HG03521 (cell line): ENCODE data around the gene TSG101.

Source experiments
- ATAC-seq: cut with Tn5 transposase; IDR thresholded peaks from one replicate; pipeline ENCODE4 v1.9.1; 2021; ENCODE audit warnings: mild to moderate bottlenecking, moderate library complexity; ENCODE audit not compliant: unreplicated experiment

The TSG101 gene

DNA sequence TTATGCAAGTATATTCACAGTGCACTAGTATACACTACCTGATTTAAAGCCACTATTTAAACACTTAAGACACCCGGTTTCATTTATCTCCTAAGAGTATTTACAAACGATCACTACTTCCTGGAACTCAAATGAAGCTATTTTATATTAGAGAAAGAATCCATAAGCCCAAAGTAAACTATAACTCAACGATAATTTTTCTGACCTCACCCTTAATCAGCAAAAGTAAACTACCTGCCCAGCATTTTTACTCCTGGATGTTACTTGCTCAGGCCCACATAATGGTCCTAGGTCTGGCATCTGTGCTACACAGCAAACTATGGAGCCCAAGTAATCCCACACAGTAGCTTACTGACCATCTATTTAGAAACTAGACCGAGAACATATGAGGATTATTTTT, 33.4 kb downstream of the TSG101 start:
- ATAC-seq = no peak

DNA sequence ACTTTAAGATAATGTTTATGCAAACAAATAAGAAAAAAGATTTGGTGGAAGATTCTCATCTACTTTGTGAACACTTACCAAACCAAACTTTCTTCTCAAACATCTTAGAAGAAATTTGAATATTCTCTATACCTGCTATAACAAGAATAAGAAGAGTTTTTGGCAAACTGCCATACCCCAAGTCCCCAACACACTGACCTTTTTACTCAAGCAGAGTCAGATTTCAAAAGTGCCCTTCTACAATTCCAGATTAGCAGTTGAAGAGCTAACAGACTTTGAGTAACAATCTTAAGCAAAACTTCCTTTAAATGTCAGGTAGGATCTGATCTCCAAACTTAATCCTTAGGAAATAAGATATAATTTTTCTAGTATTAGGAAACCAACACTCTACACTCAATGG, 33.9 kb downstream of the TSG101 start:
- no peak for ATAC-seq

DNA sequence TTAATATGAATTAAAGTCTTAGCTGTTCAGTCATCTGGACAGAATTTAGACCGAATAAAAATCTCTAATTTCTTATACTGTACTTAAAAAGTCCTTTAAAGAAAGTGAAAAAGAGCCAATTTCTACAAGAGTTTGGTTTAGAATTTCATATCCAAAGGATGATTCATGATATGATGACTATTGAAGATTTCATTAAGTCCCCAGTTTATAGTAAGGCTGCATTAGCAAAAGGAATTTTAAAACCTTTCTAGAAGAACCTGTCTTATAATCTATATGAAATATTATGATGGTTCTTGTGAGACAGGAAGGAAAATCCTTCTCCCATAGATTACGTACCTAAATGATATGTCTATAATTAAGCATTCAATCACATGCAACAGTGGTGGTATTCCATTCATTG, 34.8 kb downstream of the TSG101 start:
- ATAC-seq = no peak

GRCh38 chr11:18490736-18491485, 35.8 kb downstream of the TSG101 start:
- no peak for ATAC-seq

DNA sequence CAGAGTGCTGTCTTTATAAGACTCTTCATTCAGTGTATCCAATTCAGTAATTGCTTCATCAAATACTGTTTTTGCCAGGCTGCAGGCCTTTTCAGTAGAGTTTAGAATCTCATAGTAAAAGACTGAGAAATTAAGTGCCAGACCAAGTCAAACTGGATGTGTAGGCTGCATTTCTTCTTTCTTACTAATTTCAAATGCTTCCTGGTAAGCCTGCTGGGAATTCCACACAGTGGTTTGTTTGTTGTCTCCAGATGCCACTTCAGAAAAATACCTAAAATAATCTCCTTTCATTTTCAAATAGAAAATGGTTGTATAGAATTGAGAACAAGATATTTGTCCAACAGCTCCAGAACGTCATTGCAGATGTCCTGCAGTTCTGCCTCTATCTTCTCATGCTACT, 36.4 kb downstream of the TSG101 start:
- no peak for ATAC-seq

DNA sequence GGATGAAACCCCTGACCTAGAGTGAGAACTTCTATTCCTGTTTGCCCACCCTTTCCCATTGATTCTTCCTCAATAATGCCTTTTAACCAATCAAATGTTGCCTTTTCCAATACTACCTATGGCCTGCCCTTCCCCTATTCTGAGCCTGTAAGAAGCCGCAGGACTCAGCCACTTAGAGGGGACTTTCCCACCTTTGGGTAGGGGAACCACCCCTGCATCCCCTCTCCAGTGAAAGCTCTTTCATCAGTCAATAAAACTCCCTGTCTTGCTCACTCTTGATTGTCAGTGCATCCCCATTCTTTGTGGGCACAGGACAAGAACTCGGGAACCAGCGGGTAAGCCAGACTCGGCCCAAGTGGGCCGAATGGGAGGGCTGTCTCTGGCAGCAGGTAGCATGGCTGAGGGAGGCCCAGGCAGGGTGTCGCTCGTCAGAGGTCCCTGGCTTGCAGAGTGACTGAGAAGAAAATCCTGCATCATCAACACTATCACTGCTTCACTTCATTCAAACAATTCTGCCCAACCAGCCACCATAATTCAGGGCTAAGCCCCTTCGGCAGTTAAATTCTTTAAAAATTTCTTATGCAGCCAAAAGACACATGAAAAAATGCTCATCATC, 40.7 kb downstream of the TSG101 start:
- ATAC-seq = no peak

- ATAC-seq = no peak
Measured at GRCh38 chr11:18479063-18479462, 47.7 kb downstream of the TSG101 start.

- ATAC-seq = no peak
Measured at GRCh38 chr11:18472587-18472986, 54.2 kb downstream of the TSG101 start.

- ATAC-seq = no peak
Measured at GRCh38 chr11:18471995-18472394, 54.7 kb downstream of the TSG101 start.

DNA sequence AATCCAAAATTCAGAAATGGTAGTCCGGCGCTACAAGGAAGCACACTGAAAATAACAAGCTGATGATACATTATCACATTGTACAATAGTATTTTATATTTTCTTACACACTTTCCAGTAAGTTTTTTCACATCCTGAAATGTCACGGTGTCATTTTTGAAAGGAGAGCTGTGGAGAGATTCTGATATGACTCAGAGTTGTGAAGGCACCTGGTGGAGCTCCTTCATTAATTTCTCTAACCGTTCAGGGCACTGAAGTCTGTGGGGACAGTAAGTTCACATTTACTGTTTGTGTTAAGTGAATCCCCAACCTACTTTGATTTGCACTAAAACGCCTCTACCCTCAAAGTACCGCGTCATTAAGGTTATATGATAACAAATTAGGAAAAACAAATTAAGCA, 57.8 kb downstream of the TSG101 start:
- no peak for ATAC-seq

DNA sequence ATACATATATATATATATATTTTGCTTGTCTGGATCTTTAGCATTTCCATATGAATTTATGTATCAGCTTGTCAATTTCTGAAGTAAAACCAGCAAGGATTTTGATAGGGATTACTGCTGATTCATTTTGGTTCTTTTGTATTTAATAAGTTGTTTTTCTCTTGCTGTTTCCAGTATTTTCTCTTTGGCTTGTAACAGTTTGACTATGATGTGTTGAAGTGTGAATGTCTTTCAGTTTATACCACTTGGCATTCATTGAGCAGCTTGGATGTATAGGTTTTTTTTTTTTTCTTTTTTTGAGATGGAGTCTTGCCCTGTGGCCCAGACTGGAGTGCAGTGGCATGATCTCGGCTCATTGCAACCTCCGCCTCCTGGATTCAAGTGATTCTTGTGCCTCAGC, 58.7 kb downstream of the TSG101 start:
- no peak for ATAC-seq

DNA sequence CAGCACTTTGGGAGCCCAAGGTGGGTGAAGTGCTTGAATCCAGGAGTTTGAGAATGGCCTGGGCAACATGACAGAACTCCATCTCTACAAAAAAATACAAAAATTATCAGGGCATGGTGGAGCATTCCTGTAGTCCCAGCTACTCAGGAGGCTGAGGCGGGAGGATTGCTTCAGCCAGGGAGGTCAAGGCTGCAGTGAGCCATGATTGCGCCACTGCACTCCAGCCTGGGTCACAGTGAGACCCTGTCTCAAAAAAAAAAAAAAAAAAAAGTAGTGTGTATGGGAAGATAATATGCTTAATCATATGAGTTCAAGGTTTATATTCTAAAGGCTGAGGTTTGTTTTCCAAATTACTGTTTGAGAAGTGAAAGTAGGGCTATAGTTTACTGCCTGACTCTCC, 60.3 kb downstream of the TSG101 start:
- no peak for ATAC-seq

GRCh38 chr11:18463439-18463838, 63.3 kb downstream of the TSG101 start:
- ATAC-seq = no peak

GRCh38 chr11:18461909-18462308, 64.8 kb downstream of the TSG101 start:
- no peak for ATAC-seq

GRCh38 chr11:18459634-18460033, 67.1 kb downstream of the TSG101 start:
- no peak for ATAC-seq

DNA sequence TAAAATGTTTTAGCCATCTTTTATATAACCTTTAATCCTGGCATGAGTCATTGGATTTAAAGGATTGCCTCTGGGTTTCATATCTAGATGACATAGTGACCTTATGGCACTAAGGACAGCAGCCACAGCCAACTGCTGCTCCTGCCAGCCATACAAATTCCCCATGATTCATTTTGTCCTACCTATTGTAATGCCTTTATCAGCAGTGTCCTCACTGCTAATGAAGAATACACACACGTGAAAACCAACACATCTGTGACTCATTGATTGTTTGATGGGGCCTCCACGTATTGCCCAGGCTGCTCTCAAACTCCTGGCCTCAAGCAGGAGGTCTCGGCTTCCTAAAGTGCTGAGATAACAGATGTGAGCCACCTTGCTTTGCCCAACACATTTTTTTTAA, 69.3 kb downstream of the TSG101 start:
- ATAC-seq = no peak

DNA sequence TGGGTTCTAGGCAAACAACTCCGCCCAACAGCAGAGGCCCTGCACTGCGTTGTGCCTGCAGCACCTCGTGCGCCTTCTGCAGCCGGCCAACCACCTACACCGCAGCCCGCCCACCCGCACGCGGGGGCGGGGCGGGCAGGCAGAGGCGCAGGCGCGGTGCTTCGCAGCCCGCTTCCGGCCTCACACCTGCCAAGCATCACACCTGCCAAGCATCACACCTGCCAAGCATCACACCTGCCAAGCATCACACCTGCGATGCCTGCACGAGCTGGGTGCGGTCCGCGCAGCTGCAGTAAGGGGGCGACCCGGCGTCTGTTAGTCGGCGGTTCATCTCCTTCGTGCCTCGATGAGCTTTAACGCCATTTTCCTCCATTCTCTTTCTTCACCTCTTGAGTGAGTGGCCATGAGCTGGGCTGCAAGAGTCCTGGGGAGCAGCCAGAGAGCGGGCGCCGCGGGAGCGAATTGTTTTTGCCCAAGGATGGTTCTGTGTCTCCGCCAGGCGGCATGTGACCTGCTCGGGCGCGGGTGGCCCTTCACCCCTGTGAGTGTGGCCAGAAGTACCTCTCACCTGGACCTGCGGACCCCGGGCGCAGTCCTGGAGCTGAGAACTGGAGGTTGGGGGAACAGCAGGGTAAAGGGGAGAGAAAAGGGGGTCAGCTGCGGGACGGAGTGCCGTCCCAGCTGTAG, 70.9 kb downstream of the TSG101 start, which contains the start of gene LDHAL6A:
TSS of gene LDHAL6A (plus strand) at position 171 of the 687 bp plus-strand sequence. CDS start 825 bp downstream, outside the sequence.
- ATAC-seq = no peak

DNA sequence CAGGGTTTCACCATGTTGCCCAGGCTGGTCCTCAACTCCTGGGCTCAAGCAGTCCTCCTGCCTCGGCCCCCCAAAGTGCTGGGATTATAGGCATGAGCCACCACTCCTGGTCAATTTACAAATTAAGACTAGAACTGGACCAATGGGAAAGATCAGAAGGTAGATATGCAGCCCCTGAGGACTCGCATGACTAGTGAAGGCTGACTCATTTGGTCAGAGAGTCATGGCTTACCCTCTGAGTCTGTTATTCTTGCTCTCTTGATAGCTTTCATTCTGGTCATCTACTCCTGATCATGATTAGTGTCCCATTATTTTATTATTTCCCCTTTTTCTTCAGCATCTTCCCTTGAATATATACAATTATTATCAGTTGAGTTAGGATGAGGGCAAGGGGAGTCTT, 73.8 kb downstream of the TSG101 start:
- ATAC-seq = no peak

DNA sequence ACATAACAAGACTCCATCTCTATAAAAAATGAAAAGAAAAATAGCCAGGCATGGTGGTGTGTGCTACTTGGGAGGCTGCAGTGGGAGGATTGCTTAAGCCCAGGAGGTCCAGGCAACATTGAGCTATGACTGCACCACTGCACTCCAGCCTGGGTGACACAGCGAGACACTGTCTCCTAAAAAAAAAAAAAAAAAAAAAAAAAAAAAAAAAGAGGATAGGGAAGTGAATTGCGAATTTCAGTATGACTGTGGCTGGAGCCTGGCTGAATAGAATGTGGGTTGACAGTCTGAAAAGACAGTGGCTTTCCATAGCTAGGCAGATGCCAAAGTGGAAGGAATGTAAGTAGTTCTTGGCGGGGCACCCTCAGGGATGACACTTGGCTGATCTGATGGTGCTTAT, 77.5 kb downstream of the TSG101 start:
- no peak for ATAC-seq

DNA sequence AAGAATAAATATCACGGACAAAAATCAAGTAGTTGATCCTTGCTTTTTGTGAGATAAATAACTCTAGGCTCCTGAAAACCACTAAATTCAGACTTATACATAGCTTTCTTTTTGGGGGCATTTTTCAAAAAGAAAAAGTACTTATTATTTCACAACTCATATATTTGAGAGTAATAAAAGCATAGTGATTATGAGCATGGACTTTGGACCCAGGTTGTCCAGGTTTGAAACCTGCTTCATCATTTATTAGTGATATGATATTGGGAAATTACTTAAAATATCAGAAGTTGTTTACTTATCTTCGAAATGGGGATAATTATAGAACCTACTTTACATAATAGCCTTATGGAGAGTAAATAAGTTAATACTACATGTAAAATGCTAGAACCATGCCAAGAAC, 88.1 kb downstream of the TSG101 start:
- no peak for ATAC-seq
